Activated CD4-positive, alpha-beta T cell treated with anti-CD3 and anti-CD28 coated beads, Interleukin-2, amount 10 ng/mL, durations not matched to agents 7 days and 5 days (primary cell): ENCODE results near the gene PRRT1. TPM values are rescaled to one million over a fixed set of nuclear protein-coding genes. Genes with fewer than 3 reads are reported as not detected.

ENCODE experiments used
- CTCF ChIA-PET: fragments of 350-600 bp; sonication (Branson Sonifier 250); formaldehyde crosslinking; loops from one replicate; lab custom pipeline; 2021; ENCODE audit warnings: antibody characterized with exemption; lab: Charles Lee
- POLR2A ChIA-PET: fragments of 350-600 bp; sonication (Branson Sonifier 250); formaldehyde crosslinking; loops from one replicate; lab custom pipeline; 2021; ENCODE audit warnings: antibody characterized with exemption; lab: Charles Lee
- DNase-seq: peaks from one replicate; pipeline ENCODE4 v3.0.0-alpha.2; 2020
- H3K27ac Mint-ChIP-seq: one replicate; pipeline ENCODE4 v1.8.0; 2021; ENCODE audit warnings: mild to moderate bottlenecking, moderate library complexity, mixed read lengths
- H3K27me3 Mint-ChIP-seq: one replicate; pipeline ENCODE4 v1.8.0; 2021; ENCODE audit warnings: mixed read lengths
- H3K36me3 Mint-ChIP-seq: one replicate; pipeline ENCODE4 v1.8.0; 2021; ENCODE audit warnings: low read depth, mixed read lengths
- H3K4me1 Mint-ChIP-seq: one replicate; pipeline ENCODE4 v1.8.0; 2021; ENCODE audit warnings: mixed read lengths
- H3K4me3 Mint-ChIP-seq: one replicate; pipeline ENCODE4 v1.8.0; 2021; ENCODE audit warnings: mild to moderate bottlenecking, moderate library complexity, mixed read lengths
- H3K9me3 Mint-ChIP-seq: one replicate; pipeline ENCODE4 v1.8.0; 2021; ENCODE audit warnings: mixed read lengths
- total RNA-seq, 2 experiments: library from RNA; stranded (reverse); gene quantifications; one replicate each; pipeline ENCODE4 v1.2.3, GENCODE V29; 2021

Gene PRRT1
- total RNA-seq, 2 experiments from 2014 or later, result 0.17 to 0.23 TPM

GRCh38 chr6:32137454-32137853 is 14.3 kb downstream of the PRRT1 start:
- ChIA-PET CTCF (no interaction called here), POLR2A (no interaction called here)
- no peak overlapping the region for H3K4me3 Mint-ChIP-seq
- no peaks in the 10 kb centered on the region for H3K36me3 Mint-ChIP-seq
- H3K9me3 Mint-ChIP-seq, result no peaks in the 10 kb centered on the region
- H3K27ac Mint-ChIP-seq, result no peak overlapping the region
- H3K27me3 Mint-ChIP-seq, result peaks cover 20% of the 10 kb centered on the region
- H3K4me1 Mint-ChIP-seq, result no peaks in the 10 kb centered on the region
- no peak for DNase-seq

- Mint-ChIP-seq H3K4me1 (peaks cover 18% of the 10 kb centered on the region), H3K4me3 (no peak overlapping the region), H3K27ac (no peak overlapping the region), H3K36me3 (peaks cover 3% of the 10 kb centered on the region), H3K9me3 (no peaks in the 10 kb centered on the region), H3K27me3 (peaks cover 16% of the 10 kb centered on the region)
- no peak for DNase-seq
- POLR2A ChIA-PET, result no interaction called here
- CTCF ChIA-PET, result interaction anchor here (0.6 kb wide), 1 partner anchor 12 kb away, joined by 3 read pairs; no protein-coding TSS in a partner anchor
Measured at GRCh38 chr6:32133786-32134185, 18.0 kb downstream of the PRRT1 start.

GRCh38 chr6:32132110-32132509 is 19.6 kb downstream of the PRRT1 start:
- Mint-ChIP-seq H3K9me3 (no peaks in the 10 kb centered on the region), H3K4me1 (peaks cover 30% of the 10 kb centered on the region), H3K27ac (no peak overlapping the region), H3K4me3 (no peak overlapping the region), H3K36me3 (peaks cover 9% of the 10 kb centered on the region), H3K27me3 (peaks cover 16% of the 10 kb centered on the region)
- POLR2A ChIA-PET, result no interaction called here
- DNase-seq, result no peak
- CTCF ChIA-PET, result interaction anchor here (0.5 kb wide), 1 partner anchor 1416 kb away, joined by 3 read pairs; no protein-coding TSS in a partner anchor

GRCh38 chr6:32131439-32131948 is 20.2 kb downstream of the PRRT1 start:
- Mint-ChIP-seq H3K9me3 (no peaks in the 10 kb centered on the region), H3K27ac (no peak overlapping the region), H3K36me3 (peaks cover 14% of the 10 kb centered on the region), H3K4me3 (peak overlapping the region; percentile 40), H3K27me3 (peaks cover 16% of the 10 kb centered on the region), H3K4me1 (peaks cover 37% of the 10 kb centered on the region)
- no peak for DNase-seq
- CTCF ChIA-PET, result interaction anchor here (2.0 kb wide), 1 partner anchor 18 kb away, joined by 5 read pairs; no protein-coding TSS in a partner anchor
- POLR2A ChIA-PET, result no interaction called here

GRCh38 chr6:32129297-32130088 is 22.2 kb downstream of the PRRT1 start:
- Mint-ChIP-seq H3K9me3 (no peaks in the 10 kb centered on the region), H3K36me3 (peaks cover 25% of the 10 kb centered on the region), H3K27ac (peak overlapping the region; percentile 98), H3K4me3 (peak overlapping the region; percentile 98), H3K27me3 (peaks cover 5% of the 10 kb centered on the region), H3K4me1 (peaks cover 46% of the 10 kb centered on the region)
- CTCF ChIA-PET, result interaction anchor here (0.5 to 2.6 kb wide), 10 partner anchors 9 to 90 kb away, joined by 3 to 20 read pairs (median 3); partner anchors contain the start of gene PBX2
- no peak for DNase-seq
- POLR2A ChIA-PET, result interaction anchor here (0.6 to 0.8 kb wide), 2 partner anchors 64 to 212 kb away, joined by 3 read pairs; no protein-coding TSS in a partner anchor

- Mint-ChIP-seq H3K27me3 (peaks cover under 1% of the 10 kb centered on the region), H3K27ac (peak overlapping the region; percentile 98), H3K9me3 (no peaks in the 10 kb centered on the region), H3K4me3 (peak overlapping the region; percentile 100), H3K36me3 (peaks cover 31% of the 10 kb centered on the region), H3K4me1 (peaks cover 51% of the 10 kb centered on the region)
- POLR2A ChIA-PET, result interaction anchor here (0.8 kb wide), 1 partner anchor 64 kb away, joined by 3 read pairs; no protein-coding TSS in a partner anchor
- DNase-seq, result no peak
- CTCF ChIA-PET, result interaction anchor here (0.5 to 2.6 kb wide), 6 partner anchors 10 to 67 kb away, joined by 3 to 20 read pairs (median 3); no protein-coding TSS in a partner anchor
Measured at GRCh38 chr6:32128751-32129296, 22.9 kb downstream of the PRRT1 start.

- Mint-ChIP-seq H3K27ac (peak within 1 kb of the TSS; percentile 98), H3K36me3 (peaks cover 37% of the 10 kb centered on the region), H3K27me3 (no peaks in the 10 kb centered on the region), H3K9me3 (no peaks in the 10 kb centered on the region), H3K4me3 (peak within 1 kb of the TSS; percentile 100), H3K4me1 (peaks cover 51% of the 10 kb centered on the region)
- peak; percentile 99 for DNase-seq
- ChIA-PET CTCF (interaction anchor here (0.6 to 2.6 kb wide), 9 partner anchors 9 to 183 kb away, joined by 3 to 20 read pairs (median 3); no protein-coding TSS in a partner anchor), POLR2A (interaction anchor here (0.5 to 0.8 kb wide), 2 partner anchors 12 to 68 kb away, joined by 3 to 4 read pairs; no protein-coding TSS in a partner anchor)
Measured at GRCh38 chr6:32127717-32128592, 23.8 kb downstream of the PRRT1 start, which contains the start of gene ATF6B. Gene ATF6B (minus strand): TSS chr6:32128246. CDS start chr6:32128207, 39 bp downstream.

GRCh38 chr6:32127409-32127716 is 24.4 kb downstream of the PRRT1 start:
- H3K36me3 Mint-ChIP-seq, result peaks cover 40% of the 10 kb centered on the region
- no peaks in the 10 kb centered on the region for H3K27me3 Mint-ChIP-seq
- no peak for DNase-seq
- H3K4me1 Mint-ChIP-seq, result peaks cover 51% of the 10 kb centered on the region
- POLR2A ChIA-PET, result interaction anchor here (0.8 kb wide), 1 partner anchor 69 kb away, joined by 4 read pairs; no protein-coding TSS in a partner anchor
- no peaks in the 10 kb centered on the region for H3K9me3 Mint-ChIP-seq
- H3K4me3 Mint-ChIP-seq, result peak overlapping the region; percentile 100
- CTCF ChIA-PET, result interaction anchor here (1.0 to 2.6 kb wide), 5 partner anchors 9 to 68 kb away, joined by 3 to 20 read pairs (median 5); no protein-coding TSS in a partner anchor
- H3K27ac Mint-ChIP-seq, result peak overlapping the region; percentile 98

GRCh38 chr6:32126880-32127279 is 24.9 kb downstream of the PRRT1 start:
- ChIA-PET POLR2A (no interaction called here), CTCF (interaction anchor here (1.1 to 2.6 kb wide), 3 partner anchors 8 to 23 kb away, joined by 3 to 20 read pairs (median 7); no protein-coding TSS in a partner anchor)
- no peak for DNase-seq
- Mint-ChIP-seq H3K36me3 (peaks cover 43% of the 10 kb centered on the region), H3K4me1 (peaks cover 51% of the 10 kb centered on the region), H3K4me3 (peak overlapping the region; percentile 100), H3K27ac (peak overlapping the region; percentile 98), H3K9me3 (no peaks in the 10 kb centered on the region), H3K27me3 (no peaks in the 10 kb centered on the region)

GRCh38 chr6:32123681-32124080 is 28.1 kb downstream of the PRRT1 start:
- DNase-seq, result no peak
- no peaks in the 10 kb centered on the region for H3K27me3 Mint-ChIP-seq
- no peaks in the 10 kb centered on the region for H3K9me3 Mint-ChIP-seq
- CTCF ChIA-PET, result no interaction called here
- POLR2A ChIA-PET, result no interaction called here
- no peak overlapping the region for H3K4me3 Mint-ChIP-seq
- H3K36me3 Mint-ChIP-seq, result peaks cover 64% of the 10 kb centered on the region
- H3K4me1 Mint-ChIP-seq, result peaks cover 43% of the 10 kb centered on the region
- H3K27ac Mint-ChIP-seq, result no peak overlapping the region

GRCh38 chr6:32120573-32121059 is 31.1 kb downstream of the PRRT1 start:
- Mint-ChIP-seq H3K27ac (no peak overlapping the region), H3K27me3 (no peaks in the 10 kb centered on the region), H3K36me3 (peaks cover 58% of the 10 kb centered on the region), H3K9me3 (no peaks in the 10 kb centered on the region), H3K4me3 (no peak overlapping the region), H3K4me1 (peaks cover 17% of the 10 kb centered on the region)
- no peak for DNase-seq
- ChIA-PET CTCF (interaction anchor here (1.9 kb wide), 1 partner anchor 10 kb away, joined by 6 read pairs; no protein-coding TSS in a partner anchor), POLR2A (no interaction called here)
